Measurements from ENCODE around the gene SLC6A13. TPM values are rescaled to one million over a fixed set of nuclear protein-coding genes. Genes with fewer than 3 reads are reported as not detected.
A peak's percentile ranks its signal among the peaks of the same experiment; 100 is the strongest.
"Not testable (repeated sequence)": the region's sequence is repeated elsewhere in the genome, so short reads cannot be mapped to it uniquely, and the experiment has no call there.

The SLC6A13 gene
- 0.64 and 0.79 TPM in 2 replicates for total RNA-seq

GRCh38 chr12:262817-263216, at the start of gene SLC6A13:
Gene SLC6A13, minus strand, starts transcription at chr12:262836. Its CDS starts 2,784 bp downstream, at chr12:260052.
- FAIRE-seq (no peak), DNase-seq (ENCODE audit: low read depth) (peak; percentile 29)
- H3K4me3 ChIP-seq (ENCODE audit: low read depth, low read length): no peak within 1 kb of the TSS
- TF ChIP-seq, protein P1, sequence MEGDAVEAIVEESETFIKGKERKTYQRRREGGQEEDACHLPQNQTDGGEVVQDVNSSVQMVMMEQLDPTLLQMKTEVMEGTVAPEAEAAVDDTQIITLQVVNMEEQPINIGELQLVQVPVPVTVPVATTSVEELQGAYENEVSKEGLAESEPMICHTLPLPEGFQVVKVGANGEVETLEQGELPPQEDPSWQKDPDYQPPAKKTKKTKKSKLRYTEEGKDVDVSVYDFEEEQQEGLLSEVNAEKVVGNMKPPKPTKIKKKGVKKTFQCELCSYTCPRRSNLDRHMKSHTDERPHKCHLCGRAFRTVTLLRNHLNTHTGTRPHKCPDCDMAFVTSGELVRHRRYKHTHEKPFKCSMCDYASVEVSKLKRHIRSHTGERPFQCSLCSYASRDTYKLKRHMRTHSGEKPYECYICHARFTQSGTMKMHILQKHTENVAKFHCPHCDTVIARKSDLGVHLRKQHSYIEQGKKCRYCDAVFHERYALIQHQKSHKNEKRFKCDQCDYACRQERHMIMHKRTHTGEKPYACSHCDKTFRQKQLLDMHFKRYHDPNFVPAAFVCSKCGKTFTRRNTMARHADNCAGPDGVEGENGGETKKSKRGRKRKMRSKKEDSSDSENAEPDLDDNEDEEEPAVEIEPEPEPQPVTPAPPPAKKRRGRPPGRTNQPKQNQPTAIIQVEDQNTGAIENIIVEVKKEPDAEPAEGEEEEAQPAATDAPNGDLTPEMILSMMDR (IDR thresholded peaks at IDR 0.05; ENCODE audit: insufficient read depth, low read length, severe bottlenecking): no peak
- H3K27me3 ChIP-seq (ENCODE audit: control insufficient read depth, insufficient read depth, low read length): peaks cover 8% of the 10 kb centered on the region
- H3K36me3 ChIP-seq (ENCODE audit: control insufficient read depth, insufficient read depth, low read length): no peaks in the 10 kb centered on the region

- no peaks in the 10 kb centered on the region for H3K27me3 ChIP-seq (ENCODE audit: control insufficient read depth, insufficient read depth, low read length)
- no peak for FAIRE-seq
- TF ChIP-seq, protein P1 (IDR thresholded peaks at IDR 0.05; ENCODE audit: insufficient read depth, low read length, severe bottlenecking): no peak
- no peak overlapping the region for H3K4me3 ChIP-seq (ENCODE audit: low read depth, low read length)
- DNase-seq (ENCODE audit: low read depth): peak; percentile 39
- peaks cover 15% of the 10 kb centered on the region for H3K36me3 ChIP-seq (ENCODE audit: control insufficient read depth, insufficient read depth, low read length)
Observed at GRCh38 chr12:308511-308910, 45.9 kb upstream of the SLC6A13 start.

DNA sequence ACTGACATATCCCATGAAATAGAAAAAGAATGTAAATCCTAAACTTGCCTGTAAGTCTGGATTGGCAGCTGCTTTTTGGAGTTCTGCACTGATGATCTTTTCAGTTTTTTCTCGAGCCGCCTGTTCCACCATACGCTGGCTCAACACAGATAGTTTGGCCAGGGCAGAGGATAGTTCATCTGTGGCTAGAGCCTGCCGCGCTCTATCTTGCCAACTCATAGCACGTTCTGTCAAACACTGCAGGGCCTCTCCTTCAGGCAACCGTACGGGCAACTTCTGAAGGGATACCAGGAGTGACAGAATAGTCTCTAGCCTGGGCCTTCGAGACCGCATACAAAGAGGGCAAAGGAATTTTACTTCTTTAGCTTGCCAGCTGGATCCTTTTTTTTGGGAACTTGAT, 44.8 kb upstream of the SLC6A13 start:
- Histone ChIP-seq H3K36me3 (ENCODE audit: control insufficient read depth, insufficient read depth, low read length) (peaks cover 12% of the 10 kb centered on the region), H3K4me3 (ENCODE audit: low read depth, low read length) (no peak overlapping the region), H3K27me3 (ENCODE audit: control insufficient read depth, insufficient read depth, low read length) (no peaks in the 10 kb centered on the region)
- TF ChIP-seq, protein P1 (IDR thresholded peaks at IDR 0.05; ENCODE audit: insufficient read depth, low read length, severe bottlenecking): no peak
- DNase-seq (ENCODE audit: low read depth): no peak
- no peak for FAIRE-seq

DNA sequence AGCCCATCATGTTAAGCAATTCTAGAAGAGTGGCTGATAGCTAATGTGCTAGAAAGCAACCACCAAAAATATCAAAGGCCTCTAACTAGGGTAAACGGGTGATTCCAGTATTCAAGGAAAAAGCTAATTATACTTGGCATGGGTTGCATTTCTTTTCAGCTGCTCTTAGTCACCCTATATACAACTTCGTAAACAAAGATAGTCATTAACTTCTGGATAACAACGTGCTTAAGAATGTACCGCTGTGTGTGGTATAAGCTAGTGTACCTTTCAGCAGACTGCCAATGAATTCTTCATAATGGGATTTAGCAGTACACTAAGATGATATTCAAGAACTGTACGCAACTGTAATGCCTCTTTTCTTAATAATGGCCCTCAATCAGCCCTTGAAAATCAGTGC, 42.2 kb upstream of the SLC6A13 start:
- Histone ChIP-seq H3K27me3 (ENCODE audit: control insufficient read depth, insufficient read depth, low read length) (no peaks in the 10 kb centered on the region), H3K36me3 (ENCODE audit: control insufficient read depth, insufficient read depth, low read length) (peaks cover 11% of the 10 kb centered on the region), H3K4me3 (ENCODE audit: low read depth, low read length) (no peak overlapping the region)
- DNase-seq (ENCODE audit: low read depth) (peak; percentile 30), FAIRE-seq (peak; percentile 18)
- TF ChIP-seq, protein P1 (IDR thresholded peaks at IDR 0.05; ENCODE audit: insufficient read depth, low read length, severe bottlenecking): no peak

- DNase-seq (ENCODE audit: low read depth); H3K27me3 ChIP-seq (ENCODE audit: control insufficient read depth, insufficient read depth, low read length); FAIRE-seq; H3K4me3 ChIP-seq (ENCODE audit: low read depth, low read length): not testable (repeated sequence)
- peaks cover 11% of the 10 kb centered on the region for H3K36me3 ChIP-seq (ENCODE audit: control insufficient read depth, insufficient read depth, low read length)
Observed at GRCh38 chr12:302766-303165, 40.1 kb upstream of the SLC6A13 start.

GRCh38 chr12:300166-300565, 37.5 kb upstream of the SLC6A13 start:
- FAIRE-seq; H3K27me3 ChIP-seq (ENCODE audit: control insufficient read depth, insufficient read depth, low read length); DNase-seq (ENCODE audit: low read depth); H3K36me3 ChIP-seq (ENCODE audit: control insufficient read depth, insufficient read depth, low read length); H3K4me3 ChIP-seq (ENCODE audit: low read depth, low read length): not testable (repeated sequence)

DNA sequence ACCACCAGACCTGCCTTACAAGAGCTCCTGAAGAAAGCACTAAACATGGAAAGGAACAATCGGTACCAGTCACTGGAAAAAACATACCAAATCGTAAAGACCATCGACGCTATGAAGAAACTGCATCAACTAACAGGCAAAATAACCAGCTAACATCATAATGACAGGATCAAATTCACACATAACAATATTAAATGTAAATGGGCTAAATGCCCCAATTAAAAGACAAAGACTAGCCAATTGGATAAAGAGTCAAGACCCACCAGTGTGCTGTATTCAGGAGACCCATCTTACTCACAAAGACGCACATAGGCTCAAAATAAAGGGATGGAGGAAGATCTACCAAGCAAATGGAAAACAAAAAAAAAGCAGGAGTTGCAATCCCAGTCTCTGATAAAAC, 36.9 kb upstream of the SLC6A13 start:
- FAIRE-seq; H3K27me3 ChIP-seq (ENCODE audit: control insufficient read depth, insufficient read depth, low read length); H3K4me3 ChIP-seq (ENCODE audit: low read depth, low read length); H3K36me3 ChIP-seq (ENCODE audit: control insufficient read depth, insufficient read depth, low read length); DNase-seq (ENCODE audit: low read depth): not testable (repeated sequence)

DNA sequence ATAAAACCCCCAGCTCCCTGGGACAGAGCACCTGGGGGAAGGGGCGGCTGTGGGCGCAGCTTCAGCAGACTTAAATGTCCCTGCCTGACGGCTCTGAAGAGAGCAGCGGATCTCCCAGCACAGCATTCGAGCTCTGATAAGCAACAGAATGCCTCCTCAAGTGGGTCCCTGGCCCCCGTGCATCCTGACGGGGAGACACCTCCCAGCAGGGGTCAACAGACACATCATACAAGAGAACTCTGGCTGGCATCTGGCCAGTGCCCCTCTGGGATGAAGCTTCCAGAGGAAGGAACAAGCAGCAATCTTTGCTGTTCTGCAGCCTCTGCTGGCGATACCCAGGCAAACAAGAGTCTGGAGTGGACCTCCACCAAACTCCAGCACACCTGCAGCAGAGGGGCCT, 35.4 kb upstream of the SLC6A13 start:
- DNase-seq (ENCODE audit: low read depth): not testable (repeated sequence)

More for the DNA sequence above, 35.4 kb upstream of the SLC6A13 start:
- not testable (repeated sequence) for H3K4me3 ChIP-seq (ENCODE audit: low read depth, low read length); FAIRE-seq; H3K36me3 ChIP-seq (ENCODE audit: control insufficient read depth, insufficient read depth, low read length); H3K27me3 ChIP-seq (ENCODE audit: control insufficient read depth, insufficient read depth, low read length)

Measured in bronchial epithelial cell (primary cell).